Muscle of back (tissue), 11 donors: ENCODE measurements around the gene ARHGAP25. TPM values are rescaled to one million over a fixed set of nuclear protein-coding genes. Genes with fewer than 3 reads are reported as not detected.
"Not testable (repeated sequence)": the region's sequence is repeated elsewhere in the genome, so short reads cannot be mapped to it uniquely, and the experiment has no call there.

ENCODE experiments used
- DNase-seq, 3 donors: peaks; one replicate each; pipeline versions ENCODE4 v3.0.0 to v3.0.0-alpha.2; 2013
- polyA plus RNA-seq, 10 donors: library from polyadenylated mRNA; unstranded; fragments of 120-200 nt; gene quantifications; one replicate each; pipeline ENCODE4 v1.2.1, GENCODE V29; 2013; ENCODE audit not compliant: insufficient read length in 10 of 10

Gene ARHGAP25
- polyA plus RNA-seq, 10 donors, result 3.0 to 7.2 (median 4.2) TPM

GRCh38 chr2:68792751-68793150 is 58.1 kb downstream of the ARHGAP25 start:
- no peak for DNase-seq

DNA sequence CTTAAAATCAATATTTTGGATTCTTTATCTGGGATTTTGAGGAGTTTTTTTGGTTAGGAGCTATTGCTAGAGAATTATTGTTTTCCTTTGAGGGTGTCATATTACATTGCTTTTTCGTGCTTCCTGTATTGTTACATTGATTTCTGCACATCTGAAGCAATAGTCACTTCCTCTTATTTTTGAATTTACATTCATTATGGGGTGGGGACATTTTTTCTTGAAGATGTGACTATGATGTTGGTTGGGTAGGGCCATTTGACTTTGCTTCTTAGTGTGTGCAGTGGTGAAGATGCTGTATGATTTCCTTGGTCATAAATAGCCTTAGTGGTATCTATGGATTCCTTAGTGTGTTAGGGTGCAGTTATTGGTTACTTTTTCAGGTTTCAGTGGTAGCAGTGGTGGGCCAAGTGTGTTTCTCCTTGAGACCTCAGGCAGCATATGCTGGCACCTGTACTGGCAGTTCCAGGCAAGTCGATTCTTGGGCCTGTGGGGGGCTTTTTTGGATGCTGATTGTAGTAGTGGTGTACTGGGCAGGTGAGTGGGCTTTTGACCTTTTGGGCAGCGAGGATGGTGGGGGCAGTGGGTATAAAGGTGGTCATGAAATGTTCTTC is 61.8 kb downstream of the ARHGAP25 start:
- DNase-seq, result no peak

DNA sequence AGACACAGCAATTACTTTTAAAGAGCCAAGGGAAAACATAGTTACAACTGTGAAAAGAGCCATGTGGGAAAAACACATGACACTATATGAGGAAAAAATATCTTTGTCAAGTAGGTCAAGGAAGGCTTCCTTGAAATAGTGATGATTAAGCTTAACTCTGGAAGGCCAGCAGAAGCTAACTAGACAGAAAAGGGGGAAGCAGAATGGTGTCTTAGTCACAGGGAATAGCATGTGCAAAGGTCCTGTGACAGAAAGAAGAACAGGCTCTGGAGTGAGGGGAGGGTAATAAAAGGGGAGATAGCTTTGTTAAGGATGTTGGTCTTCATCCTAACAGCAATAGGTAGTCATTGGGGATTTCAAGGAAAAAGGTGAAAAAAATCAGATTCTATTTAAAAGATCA is 64.0 kb downstream of the ARHGAP25 start:
- no peak for DNase-seq

DNA sequence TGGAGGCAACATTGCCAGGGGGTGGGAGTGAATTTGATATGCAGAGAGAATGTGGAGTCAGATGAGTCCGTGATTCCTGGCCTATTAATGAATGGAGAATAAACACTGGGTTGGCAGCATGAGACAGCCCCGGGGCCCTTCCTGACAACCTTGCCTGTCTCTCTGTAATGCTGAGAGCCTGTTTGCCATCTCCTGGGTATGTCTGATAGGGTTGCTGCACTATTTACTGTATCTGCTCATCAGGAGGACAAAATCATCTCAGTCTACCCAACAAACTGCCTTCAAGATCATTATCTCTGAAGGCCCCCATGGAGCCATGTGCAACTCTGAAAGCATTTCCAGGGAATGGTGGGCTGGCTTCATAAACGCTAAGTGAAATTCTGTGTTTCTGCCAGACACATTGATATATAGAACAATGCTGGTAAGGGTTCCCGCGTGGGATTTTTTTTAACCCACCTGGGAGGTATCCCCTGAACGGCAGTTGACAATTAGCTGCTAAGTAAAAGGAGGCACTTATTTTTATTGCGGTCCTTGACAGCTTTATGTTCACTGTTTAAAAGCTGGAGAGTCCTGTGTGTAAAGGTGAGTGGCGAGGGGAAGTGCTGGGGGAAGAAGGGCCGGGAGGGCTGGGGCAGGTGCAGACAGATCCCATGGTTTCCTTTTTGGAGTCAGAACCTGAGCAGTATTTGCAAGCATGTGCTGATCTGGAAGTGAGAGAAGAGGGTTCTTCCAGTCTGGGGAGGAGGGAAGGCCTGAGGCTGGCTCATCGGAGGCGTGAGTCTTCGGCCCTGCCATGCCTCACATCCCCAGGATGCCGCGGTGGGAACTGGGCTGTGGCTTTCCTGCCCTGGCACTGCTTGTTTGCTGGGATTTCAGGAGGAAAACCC is 64.8 kb downstream of the ARHGAP25 start:
- no peak for DNase-seq

GRCh38 chr2:68800027-68800401 is 65.4 kb downstream of the ARHGAP25 start:
- DNase-seq, result no peak

GRCh38 chr2:68800517-68800916 is 65.9 kb downstream of the ARHGAP25 start:
- no peak for DNase-seq

GRCh38 chr2:68802161-68802560 is 67.5 kb downstream of the ARHGAP25 start:
- DNase-seq, result not testable (repeated sequence)

- no peak for DNase-seq
These were observed 70.4 kb downstream of the ARHGAP25 start for GRCh38 chr2:68805025-68805424.

- no peak for DNase-seq
These were observed 72.0 kb downstream of the ARHGAP25 start for GRCh38 chr2:68806511-68807109.

GRCh38 chr2:68807821-68808266 is 73.2 kb downstream of the ARHGAP25 start:
- no peak for DNase-seq

DNA sequence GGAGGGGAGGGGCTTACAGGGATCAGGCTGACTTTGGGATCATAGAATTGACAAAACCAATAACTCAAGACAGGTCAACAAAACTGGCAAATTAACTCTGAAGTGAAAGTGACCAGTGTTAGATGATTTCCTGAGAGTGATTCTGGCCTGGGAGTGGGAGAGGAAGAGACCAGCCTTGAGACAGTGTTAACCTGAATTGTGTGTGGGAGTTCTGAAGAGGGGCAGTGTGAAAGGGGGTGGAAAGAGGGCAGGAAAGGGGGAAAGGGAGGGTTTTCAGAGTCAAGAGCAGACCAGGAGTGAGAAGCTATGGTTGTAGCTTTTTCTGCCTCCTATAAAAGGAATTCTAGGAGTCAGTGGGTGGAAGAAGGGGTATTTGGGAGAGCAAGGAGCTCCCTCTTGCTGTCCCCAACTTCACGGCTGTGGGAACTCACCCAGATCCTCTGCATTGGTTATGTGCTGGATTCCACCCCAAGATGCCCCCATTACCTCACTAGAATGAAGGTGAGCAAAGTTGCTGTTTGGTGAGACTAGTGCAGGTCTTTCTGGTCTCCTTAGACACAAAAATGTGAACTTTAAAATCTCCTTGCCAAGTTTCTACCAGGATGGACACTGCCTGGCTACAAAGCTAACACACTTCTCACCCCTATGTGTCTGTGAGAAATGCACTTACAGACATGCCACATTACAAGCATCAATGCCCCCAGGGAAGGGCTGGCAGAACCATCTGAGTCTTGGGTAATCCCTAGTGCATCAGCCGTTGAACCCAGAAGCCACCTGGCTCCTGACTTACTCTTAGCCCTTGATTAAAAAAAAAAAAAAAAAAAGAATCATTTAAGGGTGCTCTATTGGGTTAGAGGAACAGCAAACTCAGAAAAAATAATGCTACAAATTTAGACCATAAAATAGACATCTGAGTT is 75.0 kb downstream of the ARHGAP25 start:
- no peak for DNase-seq

GRCh38 chr2:68811364-68811763 is 76.8 kb downstream of the ARHGAP25 start:
- peak in 1 of 3 donors; percentile 37 for DNase-seq

- DNase-seq, result peak in 2 of 3 donors; percentile 41 to 44
These were observed 77.6 kb downstream of the ARHGAP25 start for GRCh38 chr2:68812251-68812650.

DNA sequence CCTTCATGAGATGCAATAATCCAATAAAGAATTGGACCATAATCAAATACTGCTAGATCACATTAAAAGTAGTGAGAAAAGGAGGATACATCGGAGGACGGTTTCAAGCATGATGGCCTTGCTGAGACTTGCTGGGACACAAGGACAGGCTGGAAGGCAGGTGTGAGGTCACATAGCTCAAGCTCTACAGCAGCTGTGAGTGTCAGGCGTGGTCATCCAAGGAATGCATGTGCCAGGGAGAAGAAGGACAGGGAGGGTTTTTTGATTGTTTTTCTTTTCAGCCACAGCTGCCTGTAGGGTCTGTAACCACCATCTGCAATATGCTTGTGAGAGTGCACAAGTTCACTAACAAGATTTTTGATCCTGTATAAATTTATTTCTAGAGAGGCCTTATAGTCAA is 79.0 kb downstream of the ARHGAP25 start:
- DNase-seq, result no peak

- DNase-seq, result no peak
These were observed 82.7 kb downstream of the ARHGAP25 start for GRCh38 chr2:68817306-68817705.

- no peak for DNase-seq
These were observed 84.9 kb downstream of the ARHGAP25 start for GRCh38 chr2:68819556-68819955.

DNA sequence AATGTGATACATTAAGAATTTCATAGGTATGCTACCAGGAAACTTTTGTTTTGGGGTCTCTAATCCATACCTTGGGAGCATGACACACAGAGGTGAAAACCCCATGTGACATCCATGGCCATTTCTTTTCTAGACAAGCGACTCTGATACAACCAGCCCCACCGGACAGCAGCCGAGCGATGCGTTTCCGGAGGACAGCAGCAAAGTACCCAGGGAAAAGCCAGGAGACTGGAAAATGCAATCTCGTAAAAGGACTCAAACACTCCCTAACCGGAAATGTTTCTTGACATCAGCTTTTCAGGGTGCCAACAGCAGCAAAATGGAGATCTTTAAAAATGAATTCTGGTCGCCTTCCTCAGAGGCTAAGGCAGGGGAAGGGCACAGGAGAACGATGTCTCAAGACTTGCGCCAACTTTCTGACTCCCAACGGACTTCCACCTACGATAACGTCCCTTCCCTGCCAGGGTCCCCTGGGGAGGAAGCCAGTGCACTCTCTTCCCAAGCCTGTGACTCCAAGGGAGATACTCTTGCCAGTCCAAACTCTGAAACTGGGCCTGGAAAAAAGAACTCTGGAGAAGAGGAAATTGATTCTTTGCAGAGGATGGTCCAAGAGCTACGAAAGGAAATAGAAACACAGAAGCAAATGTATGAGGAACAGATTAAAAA is 87.7 kb downstream of the ARHGAP25 start:
- no peak for DNase-seq

DNA sequence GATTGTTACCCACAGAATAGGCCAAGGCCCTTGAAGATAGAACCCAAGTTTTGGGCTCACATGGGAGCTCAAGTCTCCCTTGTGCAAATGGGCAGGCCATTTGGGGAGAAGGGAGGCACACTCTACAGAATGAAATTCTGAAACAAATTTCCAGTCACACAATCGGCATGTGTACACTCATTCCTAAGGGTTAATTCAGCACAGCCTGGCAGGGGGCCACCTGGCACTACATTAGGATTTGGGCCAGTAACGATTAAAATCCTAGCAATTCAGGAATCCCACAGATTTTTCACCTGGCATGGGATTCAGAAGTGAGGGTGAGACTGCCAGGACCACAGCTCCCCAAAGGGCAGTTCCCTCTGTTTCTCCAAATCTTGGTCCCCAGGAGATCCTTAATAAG is 90.2 kb downstream of the ARHGAP25 start:
- no peak for DNase-seq

GRCh38 chr2:68825866-68826265 is 91.3 kb downstream of the ARHGAP25 start:
- no peak for DNase-seq

DNA sequence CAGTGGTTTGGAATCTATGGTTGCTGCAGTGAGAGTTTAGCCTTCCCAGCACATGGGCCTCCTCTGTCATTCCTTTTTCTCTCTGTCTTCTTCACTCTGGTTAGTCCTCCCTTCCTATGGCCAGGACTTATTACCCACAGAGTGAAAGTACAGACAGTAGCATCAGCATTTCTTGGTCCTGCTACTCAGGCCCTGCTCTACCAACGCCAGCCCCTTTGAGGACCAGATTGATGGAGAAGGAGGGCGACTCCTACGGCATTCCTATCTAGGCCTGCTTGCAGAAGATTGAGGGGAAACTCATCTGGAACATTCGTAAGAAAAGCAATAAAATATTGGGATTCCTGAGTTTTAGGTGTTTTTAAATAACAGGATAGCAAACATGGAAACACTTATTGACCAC is 93.1 kb downstream of the ARHGAP25 start:
- DNase-seq, result no peak
